GM12892 (cell line): Measurements from ENCODE around the gene NR2C1.
"Not testable (repeated sequence)": the region's sequence is repeated elsewhere in the genome, so short reads cannot be mapped to it uniquely, and the experiment has no call there.

ENCODE experiments used
- POLR2A ChIP-seq: IDR thresholded peaks from 2 replicates; pipeline ENCODE4 v1.6.1; 2011; ENCODE audit warnings: low read depth, low read length, control low read depth
- POLR2AphosphoS5 ChIP-seq: IDR thresholded peaks from 2 replicates; pipeline ENCODE4 v1.6.1; 2011; ENCODE audit warnings: low read depth, low read length, control low read depth
- TAF1 ChIP-seq: IDR thresholded peaks from 2 replicates; pipeline ENCODE4 v1.6.1; 2011; ENCODE audit warnings: low read depth, mild to moderate bottlenecking, control low read depth, low read length, borderline replicate concordance

DNA sequence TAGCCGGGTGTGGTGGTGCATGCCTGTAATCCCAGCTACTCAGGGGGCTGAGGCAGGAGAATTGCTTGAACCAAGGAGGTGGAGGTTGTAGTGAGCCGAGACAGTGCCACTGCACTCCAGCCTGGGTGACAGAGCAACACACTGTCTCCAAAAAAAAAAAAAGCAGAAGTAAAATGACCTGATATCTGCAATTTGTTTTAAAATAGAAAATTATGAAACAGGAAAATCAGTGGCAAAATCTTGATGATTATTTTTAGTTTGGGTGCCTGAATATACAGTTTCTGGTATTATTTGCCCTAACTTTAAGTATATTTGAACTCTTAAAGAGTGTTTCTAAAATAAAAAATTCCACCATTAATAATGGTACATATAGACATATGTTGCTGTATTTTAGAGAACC is 22.4 kb upstream of the NR2C1 start:
- TF ChIP-seq POLR2AphosphoS5, POLR2A, TAF1: not testable (repeated sequence)
